NCI-H526 (cell line): ENCODE data around the gene TBRG1.
"Not testable (repeated sequence)": the region's sequence is repeated elsewhere in the genome, so short reads cannot be mapped to it uniquely, and the experiment has no call there.

Experiments used
- DNase-seq, 2 experiments: peaks; one replicate each; lab custom pipeline; 2025; lab: John Stamatoyannopoulos, UW

The TBRG1 gene

GRCh38 chr11:124622531-124623451 lies at the start of gene TBRG1:
TSS of gene TBRG1 (plus strand) at chr11:124622864. CDS start at chr11:124623084, 220 bp downstream.
- peak; percentile 98 for DNase-seq

- no peak for DNase-seq
Observed at GRCh38 chr11:124577716-124578427, 44.8 kb upstream of the TBRG1 start.

GRCh38 chr11:124578761-124579160 lies 43.9 kb upstream of the TBRG1 start:
- DNase-seq = no peak

- no peak for DNase-seq
Observed at GRCh38 chr11:124581817-124582216, 40.8 kb upstream of the TBRG1 start.

- no peak for DNase-seq
Observed at GRCh38 chr11:124582565-124582964, 40.1 kb upstream of the TBRG1 start.

GRCh38 chr11:124583781-124584180 lies 38.9 kb upstream of the TBRG1 start:
- DNase-seq = no peak

- DNase-seq = no peak
Observed at GRCh38 chr11:124584681-124585372, 37.8 kb upstream of the TBRG1 start.

GRCh38 chr11:124586238-124586860 lies 36.3 kb upstream of the TBRG1 start:
- peak; percentile 70 to 83 for DNase-seq

GRCh38 chr11:124591430-124591829 lies 31.2 kb upstream of the TBRG1 start:
- DNase-seq = no peak

- DNase-seq = no peak
Observed at GRCh38 chr11:124592627-124593026, 30.0 kb upstream of the TBRG1 start.

- no peak for DNase-seq
Observed at GRCh38 chr11:124595302-124595701, 27.4 kb upstream of the TBRG1 start.

- no peak for DNase-seq
Observed at GRCh38 chr11:124597626-124598025, 25.0 kb upstream of the TBRG1 start.

- peak; percentile 77 to 90 for DNase-seq
Observed at GRCh38 chr11:124600621-124601320, 21.9 kb upstream of the TBRG1 start.

- DNase-seq = no peak
Observed at GRCh38 chr11:124602193-124602592, 20.5 kb upstream of the TBRG1 start.

GRCh38 chr11:124602723-124603122 lies 19.9 kb upstream of the TBRG1 start:
- DNase-seq = not testable (repeated sequence)

GRCh38 chr11:124605719-124606118 lies 16.9 kb upstream of the TBRG1 start:
- no peak for DNase-seq

- DNase-seq = no peak
Observed at GRCh38 chr11:124608147-124608546, 14.5 kb upstream of the TBRG1 start.

GRCh38 chr11:124610295-124610694 lies 12.4 kb upstream of the TBRG1 start:
- no peak for DNase-seq

- DNase-seq = no peak
Observed at GRCh38 chr11:124611064-124611463, 11.6 kb upstream of the TBRG1 start, which contains the start of gene PANX3. TSS of gene PANX3 (plus strand) at chr11:124611428. CDS start at chr11:124611557, 129 bp downstream.

GRCh38 chr11:124612045-124612444 lies 10.6 kb upstream of the TBRG1 start:
- DNase-seq = peak; percentile 17 to 28

- no peak for DNase-seq
Observed at GRCh38 chr11:124612567-124613246, 10.0 kb upstream of the TBRG1 start.
